GM21717 (cell line): ENCODE measurements around the gene SPEM3.

Source experiments
- ATAC-seq: cut with Tn5 transposase; IDR thresholded peaks from one replicate; pipeline ENCODE4 v1.9.1; 2021; ENCODE audit warnings: mild to moderate bottlenecking, moderate library complexity; ENCODE audit not compliant: unreplicated experiment

The SPEM3 gene

DNA sequence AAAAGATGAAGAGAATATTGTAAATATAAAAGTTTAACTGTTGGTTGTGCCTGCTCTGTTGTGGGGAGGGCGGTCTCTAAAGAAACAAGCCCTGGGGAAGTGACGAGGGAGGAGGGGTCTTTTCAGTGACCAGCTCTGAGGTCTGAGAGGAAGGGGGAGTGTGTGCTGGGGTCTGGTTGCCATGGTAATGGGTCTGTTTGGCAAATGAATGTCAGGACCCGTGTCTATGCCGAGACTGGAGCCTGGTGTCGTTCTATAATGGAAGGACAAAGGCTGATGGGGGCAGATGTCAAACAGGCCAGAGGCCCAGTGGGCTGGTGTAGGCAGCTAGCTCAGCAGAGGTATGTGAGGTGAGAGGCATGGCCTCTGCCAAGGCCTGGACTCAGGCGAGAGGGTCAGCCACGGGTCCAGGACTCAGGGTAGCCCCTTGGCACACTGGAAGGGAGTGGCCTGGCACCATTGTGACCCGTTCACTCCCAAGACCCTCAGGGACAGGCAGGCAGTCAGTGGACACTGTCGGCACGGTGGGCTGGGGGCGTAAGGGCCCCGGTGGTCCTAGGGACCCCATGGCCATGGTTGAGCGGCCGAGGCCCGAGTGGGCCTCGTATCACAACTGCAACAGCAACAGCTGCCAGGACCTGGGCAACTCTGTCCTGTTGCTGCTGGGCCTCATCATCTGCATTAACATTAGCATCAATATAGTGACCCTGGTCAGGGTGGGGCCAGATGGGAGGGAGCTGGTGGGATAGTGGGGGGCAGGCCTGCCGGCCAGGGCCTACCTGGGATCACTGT lies 8.6 kb upstream of the SPEM3 start, which contains the start of gene SPEM1:
Gene SPEM1 (plus strand): TSS at position 506 of the 792 bp plus-strand sequence. CDS start 61 bp downstream, at position 567.
- no peak for ATAC-seq

DNA sequence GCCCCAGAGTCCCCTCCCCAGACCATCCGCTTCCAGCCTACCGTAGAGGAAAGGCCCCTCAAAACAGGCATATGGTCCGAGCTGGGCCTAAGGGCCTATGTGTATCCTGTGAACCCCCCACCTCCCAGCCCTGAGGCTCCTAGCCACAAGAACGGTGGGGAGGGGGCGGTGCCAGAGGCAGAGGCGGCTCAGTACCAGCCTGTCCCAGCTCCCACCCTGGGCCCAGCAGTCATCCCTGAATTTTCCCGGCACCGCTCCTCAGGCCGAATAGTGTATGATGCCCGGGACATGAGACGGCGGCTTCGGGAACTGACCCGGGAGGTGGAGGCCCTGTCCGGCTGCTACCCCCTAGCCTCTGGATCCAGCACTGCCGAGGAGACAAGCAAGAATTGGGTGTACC lies 7.5 kb upstream of the SPEM3 start:
- no peak for ATAC-seq

DNA sequence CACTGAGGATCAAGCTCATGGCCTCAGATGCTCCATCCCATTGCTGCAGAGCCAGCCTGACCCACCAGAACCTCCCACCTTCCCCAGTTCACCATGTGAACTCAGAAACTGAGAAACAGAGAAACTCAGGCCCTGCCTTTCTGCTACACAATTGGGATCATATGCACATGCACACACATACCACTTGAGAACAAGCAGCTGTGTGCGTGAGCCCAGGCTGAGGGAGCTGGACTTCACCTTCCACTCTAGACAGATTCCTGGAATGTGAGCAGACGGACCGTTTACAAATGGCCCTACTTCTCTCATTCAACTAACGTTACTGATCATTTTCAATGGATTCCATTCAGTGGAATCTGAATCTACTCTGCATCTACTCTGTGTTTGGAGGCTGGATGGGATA lies 5.0 kb upstream of the SPEM3 start:
- no peak for ATAC-seq

- ATAC-seq = no peak
These were observed 3.3 kb upstream of the SPEM3 start, which contains the start of gene SPEM2 for GRCh38 chr17:7425316-7425715. SPEM2 (plus strand) TSS chr17:7425616; CDS start chr17:7425689, 73 bp downstream.

DNA sequence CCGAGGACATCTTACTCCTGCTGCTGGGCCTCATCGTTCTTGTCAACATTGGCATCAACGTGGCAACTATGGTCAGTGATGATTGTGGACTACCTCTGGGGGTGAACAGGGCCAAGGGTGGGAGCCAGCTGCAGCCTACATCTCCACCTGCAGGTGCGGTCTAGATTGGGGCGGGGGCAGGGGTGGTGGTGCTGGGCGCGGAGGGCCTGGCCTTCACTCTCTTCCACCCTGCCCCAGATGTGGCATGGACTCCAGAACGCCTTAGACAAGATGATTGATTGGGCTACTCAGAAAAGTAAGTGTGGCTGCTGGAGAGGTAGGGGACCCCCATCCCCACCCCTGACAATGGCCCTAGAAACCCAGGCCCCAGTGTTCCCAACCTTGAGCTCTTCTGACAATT lies 2.9 kb upstream of the SPEM3 start:
- ATAC-seq = no peak

DNA sequence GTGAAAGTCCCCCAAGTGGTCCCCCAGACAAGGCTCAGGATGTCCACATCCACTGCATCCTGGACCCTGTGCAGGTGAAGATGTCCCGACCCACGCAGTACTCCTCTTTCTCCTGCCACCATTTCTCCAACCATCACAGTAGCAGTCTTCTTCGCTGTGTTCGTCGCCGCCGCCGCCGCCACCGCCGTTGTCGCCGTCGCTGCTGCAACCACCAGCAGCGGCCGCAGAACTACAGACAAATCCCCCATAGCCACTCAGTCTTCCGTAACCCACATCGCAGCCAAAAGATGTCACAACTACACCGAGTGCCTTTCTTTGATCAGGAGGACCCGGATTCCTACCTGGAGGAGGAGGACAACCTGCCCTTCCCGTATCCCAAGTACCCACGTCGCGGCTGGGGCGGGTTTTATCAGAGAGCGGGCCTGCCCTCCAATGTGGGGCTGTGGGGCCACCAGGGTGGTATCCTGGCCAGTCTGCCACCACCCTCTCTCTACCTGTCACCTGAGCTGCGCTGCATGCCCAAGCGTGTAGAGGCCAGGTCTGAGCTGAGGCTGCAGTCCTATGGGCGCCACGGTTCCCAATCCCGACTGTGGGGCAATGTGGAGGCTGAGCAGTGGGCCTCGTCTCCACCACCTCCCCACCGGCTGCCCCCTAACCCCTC lies 2.3 kb upstream of the SPEM3 start:
- ATAC-seq = no peak

DNA sequence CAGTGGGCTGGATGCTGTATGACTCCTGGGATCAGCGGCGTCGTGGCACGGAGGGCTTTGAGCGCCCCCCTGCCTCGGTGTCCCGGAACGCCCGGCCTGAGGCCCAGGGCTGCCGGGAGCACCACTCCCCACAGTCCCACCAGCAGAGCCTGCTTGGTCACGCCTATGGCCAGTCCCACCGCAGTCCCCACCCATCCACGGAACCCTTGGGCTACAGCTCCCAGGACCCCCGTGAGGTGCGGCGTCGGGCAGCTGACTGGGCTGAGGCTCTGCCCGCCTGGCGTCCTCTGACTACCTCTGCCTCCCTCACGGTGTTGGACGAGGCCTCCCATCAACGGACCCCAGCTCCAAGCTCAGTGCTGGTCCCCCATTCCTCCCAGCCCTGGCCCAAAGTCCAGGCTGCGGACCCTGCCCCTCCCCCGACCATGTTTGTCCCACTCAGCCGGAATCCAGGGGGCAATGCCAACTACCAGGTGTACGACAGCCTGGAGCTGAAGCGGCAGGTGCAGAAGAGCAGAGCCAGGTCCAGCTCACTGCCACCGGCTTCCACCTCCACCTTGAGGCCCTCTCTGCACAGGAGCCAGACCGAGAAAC lies 1.7 kb upstream of the SPEM3 start:
- ATAC-seq = no peak

- no peak for ATAC-seq
These were observed 1.1 kb upstream of the SPEM3 start for GRCh38 chr17:7427549-7427948.

- no peak for ATAC-seq
These were observed 1.1 kb downstream of the SPEM3 start for GRCh38 chr17:7429722-7430121.

- no peak for ATAC-seq
These were observed 2.6 kb downstream of the SPEM3 start for GRCh38 chr17:7431231-7431630.

- ATAC-seq = no peak
These were observed 3.6 kb downstream of the SPEM3 start for GRCh38 chr17:7432296-7432695.

- peak; percentile 24 for ATAC-seq
These were observed 7.3 kb downstream of the SPEM3 start for GRCh38 chr17:7435676-7436555.

DNA sequence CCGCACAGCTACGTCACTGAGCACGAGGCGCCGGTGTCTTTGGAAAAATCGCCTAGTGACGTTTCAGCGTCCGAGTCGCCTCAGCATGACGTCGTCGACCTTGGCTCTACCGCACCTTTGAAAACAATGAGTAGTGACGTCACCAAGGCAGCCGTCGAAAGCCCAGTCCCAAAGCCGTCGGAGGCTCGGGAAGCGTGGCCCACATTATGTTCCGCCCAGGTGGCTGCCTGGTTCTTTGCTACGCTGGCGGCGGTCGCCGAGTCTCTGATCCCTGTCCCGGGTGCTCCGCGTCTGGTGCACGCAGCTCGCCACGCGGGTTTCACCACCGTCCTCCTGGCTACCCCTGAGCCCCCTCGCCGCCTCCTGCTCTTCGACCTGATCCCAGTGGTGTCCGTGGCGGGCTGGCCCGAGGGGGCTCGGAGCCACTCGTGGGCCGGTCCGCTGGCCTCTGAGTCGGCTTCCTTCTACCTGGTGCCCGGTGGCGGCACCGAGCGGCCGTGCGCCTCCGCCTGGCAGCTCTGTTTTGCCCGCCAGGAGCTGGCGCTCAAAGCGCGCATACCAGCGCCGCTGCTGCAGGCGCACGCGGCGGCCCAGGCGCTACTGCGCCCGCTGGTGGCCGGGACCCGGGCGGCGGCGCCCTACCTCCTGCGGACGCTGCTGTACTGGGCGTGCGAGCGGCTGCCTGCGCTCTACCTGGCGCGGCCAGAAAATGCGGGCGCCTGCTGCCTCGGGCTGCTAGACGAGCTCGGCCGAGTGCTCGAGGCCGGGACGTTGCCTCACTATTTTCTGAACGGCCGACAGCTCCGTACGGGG lies 8.1 kb downstream of the SPEM3 start:
- no peak for ATAC-seq

GRCh38 chr17:7437369-7437863 lies 8.8 kb downstream of the SPEM3 start:
- no peak for ATAC-seq

DNA sequence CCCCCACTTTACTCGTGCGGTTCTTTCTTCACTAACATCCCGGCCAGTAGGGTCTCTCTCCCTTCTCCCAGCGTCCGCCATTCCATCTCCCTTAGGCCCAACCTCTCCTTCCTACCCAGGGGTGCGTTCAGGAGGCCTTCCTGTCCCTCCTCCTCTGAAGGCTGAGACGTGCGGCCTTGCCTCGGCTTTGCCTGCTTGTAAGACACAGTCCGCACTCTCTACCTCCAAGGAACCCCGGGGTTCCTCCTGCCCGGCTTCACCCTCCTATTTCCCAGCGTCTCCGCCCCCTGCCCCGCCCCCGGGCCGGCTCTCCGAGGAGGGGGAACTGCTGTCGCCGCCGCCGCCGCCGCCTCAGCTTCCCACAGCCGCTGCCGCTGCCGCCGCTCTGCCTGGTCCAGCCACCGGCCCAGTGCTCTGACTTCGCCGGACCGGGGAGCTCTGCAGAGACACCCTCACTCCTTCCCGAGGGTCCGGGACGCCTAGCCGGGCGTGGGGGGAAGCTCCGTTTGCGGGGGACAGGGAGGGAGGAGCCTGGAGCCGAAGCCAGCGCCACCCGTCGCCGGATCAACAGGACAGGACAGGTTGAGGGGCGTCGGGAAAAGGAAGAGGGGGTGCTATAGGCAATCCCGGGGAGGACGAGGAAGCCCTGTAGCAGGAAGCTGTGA lies 9.4 kb downstream of the SPEM3 start:
- no peak for ATAC-seq

- no peak for ATAC-seq
These were observed 10.2 kb downstream of the SPEM3 start for GRCh38 chr17:7438656-7439460.

- ATAC-seq = no peak
These were observed 10.9 kb downstream of the SPEM3 start, which contains the start of gene FGF11 for GRCh38 chr17:7439462-7440112. FGF11 (plus strand) TSS chr17:7439512; CDS start chr17:7439621, 109 bp downstream.
